Suprapubic skin (tissue), 4 donors: ENCODE data around the gene PODNL1. TPM values are rescaled to one million over a fixed set of nuclear protein-coding genes. Genes with fewer than 3 reads are reported as not detected.
A peak's percentile ranks its signal among the peaks of the same experiment; 100 is the strongest.

Experiments
- DNase-seq, 2 donors: peaks; one replicate each; pipeline ENCODE4 v3.0.0-alpha.2; 2019; ENCODE audit warnings: low spot score in 2 of 2
- H3K27ac ChIP-seq: fragments of 200-600 bp; sonication (generic); one replicate; pipeline ENCODE4 v1.5.1; 2019
- H3K27me3 ChIP-seq: fragments of 200-600 bp; sonication (generic); one replicate; pipeline ENCODE4 v1.5.1; 2019
- H3K36me3 ChIP-seq: fragments of 200-600 bp; sonication (generic); one replicate; pipeline ENCODE4 v1.5.1; 2019
- H3K4me1 ChIP-seq: fragments of 200-600 bp; sonication (generic); one replicate; pipeline ENCODE4 v1.5.1; 2019
- H3K4me3 ChIP-seq: fragments of 200-600 bp; sonication (generic); one replicate; pipeline ENCODE4 v1.5.1; 2019; ENCODE audit warnings: mild to moderate bottlenecking
- H3K9me3 ChIP-seq: fragments of 200-600 bp; sonication (generic); one replicate; pipeline ENCODE4 v1.5.1; 2019
- EP300 ChIP-seq: sonication (generic); formaldehyde crosslinking; IDR thresholded peaks from one replicate; pipeline ENCODE4 v1.6.1; 2017; ENCODE audit warnings: antibody characterized with exemption
- POLR2A ChIP-seq, 2 donors: fragments of 450-650 bp; IDR thresholded peaks; one replicate each; pipeline ENCODE4 v1.6.1; 2017; ENCODE audit warnings: antibody characterized with exemption in 2 of 2, mild to moderate bottlenecking in 2 of 2, moderate library complexity in 2 of 2
- POLR2AphosphoS5 ChIP-seq, 3 donors: sonication (generic); formaldehyde crosslinking; IDR thresholded peaks; one replicate each; pipeline ENCODE4 v1.6.1; 2017; ENCODE audit warnings: antibody characterized with exemption in 3 of 3
- WGBS: methylation state at CpG from one replicate; pipeline ENCODE4 v1.1.5; 2018; 5-methylcytosine and 5-hydroxymethylcytosine counted together
- total RNA-seq, 4 donors: library from RNA; depleted of rRNA; stranded (reverse); fragments of >200 nt; gene quantifications; one replicate each; pipeline ENCODE4 v1.1.0, GENCODE V29; 2016
- TF ChIP-seq, protein P1 (sequence below), 2 donors: fragments of 200-600 bp in 1 of 2; fragments of 450-650 bp in 1 of 2; sonication (generic) in 1 of 2; IDR thresholded peaks; one replicate each; pipeline ENCODE4 v1.5.1; 2016 to 2019; ENCODE audit warnings: antibody characterized with exemption in 2 of 2, mild to moderate bottlenecking in 1 of 2, moderate library complexity in 1 of 2

PODNL1 gene
- total RNA-seq, 4 donors from 2014 or later: 2.3 to 10.6 (median 5.7) TPM

GRCh38 chr19:13966684-13967128 lies 28.5 kb upstream of the PODNL1 start:
- DNase-seq: peak in 1 of 2 donors; percentile 55
- H3K4me3 ChIP-seq: no peak overlapping the region
- TF ChIP-seq POLR2A (IDR thresholded peaks at IDR 0.05) (no peak), POLR2AphosphoS5 (IDR thresholded peaks at IDR 0.05) (no peak), EP300 (no peak)
- TF ChIP-seq, protein P1, sequence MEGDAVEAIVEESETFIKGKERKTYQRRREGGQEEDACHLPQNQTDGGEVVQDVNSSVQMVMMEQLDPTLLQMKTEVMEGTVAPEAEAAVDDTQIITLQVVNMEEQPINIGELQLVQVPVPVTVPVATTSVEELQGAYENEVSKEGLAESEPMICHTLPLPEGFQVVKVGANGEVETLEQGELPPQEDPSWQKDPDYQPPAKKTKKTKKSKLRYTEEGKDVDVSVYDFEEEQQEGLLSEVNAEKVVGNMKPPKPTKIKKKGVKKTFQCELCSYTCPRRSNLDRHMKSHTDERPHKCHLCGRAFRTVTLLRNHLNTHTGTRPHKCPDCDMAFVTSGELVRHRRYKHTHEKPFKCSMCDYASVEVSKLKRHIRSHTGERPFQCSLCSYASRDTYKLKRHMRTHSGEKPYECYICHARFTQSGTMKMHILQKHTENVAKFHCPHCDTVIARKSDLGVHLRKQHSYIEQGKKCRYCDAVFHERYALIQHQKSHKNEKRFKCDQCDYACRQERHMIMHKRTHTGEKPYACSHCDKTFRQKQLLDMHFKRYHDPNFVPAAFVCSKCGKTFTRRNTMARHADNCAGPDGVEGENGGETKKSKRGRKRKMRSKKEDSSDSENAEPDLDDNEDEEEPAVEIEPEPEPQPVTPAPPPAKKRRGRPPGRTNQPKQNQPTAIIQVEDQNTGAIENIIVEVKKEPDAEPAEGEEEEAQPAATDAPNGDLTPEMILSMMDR (IDR thresholded peaks at IDR 0.05): no peak
- peaks cover 77% of the 10 kb centered on the region for H3K36me3 ChIP-seq
- H3K27ac ChIP-seq: no peak overlapping the region
- WGBS: 100% methylated on average over 1 of the region's 14 CpGs
- no peaks in the 10 kb centered on the region for H3K4me1 ChIP-seq
- no peaks in the 10 kb centered on the region for H3K9me3 ChIP-seq
- H3K27me3 ChIP-seq: no peaks in the 10 kb centered on the region

GRCh38 chr19:13965926-13966683 lies 27.9 kb upstream of the PODNL1 start:
- Histone ChIP-seq H3K4me3 (no peak overlapping the region), H3K36me3 (peaks cover 77% of the 10 kb centered on the region), H3K27ac (no peak overlapping the region), H3K27me3 (no peaks in the 10 kb centered on the region), H3K9me3 (no peaks in the 10 kb centered on the region), H3K4me1 (no peaks in the 10 kb centered on the region)
- TF ChIP-seq POLR2A (IDR thresholded peaks at IDR 0.05) (no peak), EP300 (no peak), POLR2AphosphoS5 (IDR thresholded peaks at IDR 0.05) (no peak)
- TF ChIP-seq, protein P1 (IDR thresholded peaks at IDR 0.05): no peak
- 94% methylated on average over 12 of the region's 20 CpGs for WGBS
- no peak for DNase-seq

DNA sequence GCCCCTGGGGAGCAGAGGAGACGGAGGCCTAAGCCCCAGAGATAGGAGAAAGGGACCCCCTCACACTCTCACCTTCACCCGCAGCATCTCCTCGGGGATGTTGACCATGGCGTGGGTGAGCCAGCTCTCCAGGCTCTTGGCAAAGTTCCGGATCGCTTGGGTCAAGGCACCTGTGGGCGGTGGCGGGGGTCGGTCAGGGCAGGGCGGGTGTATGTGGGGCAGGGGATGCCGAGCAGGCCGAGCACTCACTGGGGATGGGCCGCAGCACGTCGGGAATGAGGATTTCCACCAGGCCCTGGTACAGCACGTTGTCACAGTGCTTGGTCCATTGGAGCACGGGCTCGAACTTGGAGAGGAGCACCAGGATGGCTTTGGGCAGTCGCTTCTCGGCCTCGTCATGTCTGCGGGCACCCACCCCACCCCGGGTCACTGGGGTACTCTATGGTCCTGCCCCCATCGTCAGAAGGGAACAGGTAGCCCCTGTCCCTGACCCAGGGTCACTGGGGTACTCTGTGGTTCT lies 27.2 kb upstream of the PODNL1 start:
- Histone ChIP-seq H3K4me1 (no peaks in the 10 kb centered on the region), H3K9me3 (no peaks in the 10 kb centered on the region), H3K27me3 (no peaks in the 10 kb centered on the region), H3K36me3 (peaks cover 79% of the 10 kb centered on the region), H3K4me3 (no peak overlapping the region), H3K27ac (no peak overlapping the region)
- TF ChIP-seq POLR2AphosphoS5 (IDR thresholded peaks at IDR 0.05): no peak
- TF ChIP-seq, protein P1 (IDR thresholded peaks at IDR 0.05): no peak
- DNase-seq: no peak
- WGBS: 90% methylated on average over 15 of the region's 24 CpGs

- WGBS: 91% methylated on average over 5 of the region's 5 CpGs
- H3K9me3 ChIP-seq: no peaks in the 10 kb centered on the region
- no peak for TF ChIP-seq POLR2A (IDR thresholded peaks at IDR 0.05)
- TF ChIP-seq, protein P1 (IDR thresholded peaks at IDR 0.05): no peak
- no peak for TF ChIP-seq EP300
- no peak for TF ChIP-seq POLR2AphosphoS5 (IDR thresholded peaks at IDR 0.05)
- no peaks in the 10 kb centered on the region for H3K27me3 ChIP-seq
- no peak overlapping the region for H3K4me3 ChIP-seq
- no peak for DNase-seq
- peaks cover 81% of the 10 kb centered on the region for H3K36me3 ChIP-seq
- no peak overlapping the region for H3K27ac ChIP-seq
- no peaks in the 10 kb centered on the region for H3K4me1 ChIP-seq
Measured at GRCh38 chr19:13964776-13965175, 26.6 kb upstream of the PODNL1 start.

- 90% methylated on average over 41 of the region's 48 CpGs for WGBS
- no peaks in the 10 kb centered on the region for H3K27me3 ChIP-seq
- DNase-seq: no peak
- H3K9me3 ChIP-seq: no peaks in the 10 kb centered on the region
- H3K27ac ChIP-seq: no peak overlapping the region
- no peak for TF ChIP-seq EP300
- TF ChIP-seq, protein P1 (IDR thresholded peaks at IDR 0.05): no peak
- TF ChIP-seq POLR2AphosphoS5 (IDR thresholded peaks at IDR 0.05): no peak
- no peak for TF ChIP-seq POLR2A (IDR thresholded peaks at IDR 0.05)
- H3K4me1 ChIP-seq: no peaks in the 10 kb centered on the region
- H3K36me3 ChIP-seq: peaks cover 81% of the 10 kb centered on the region
- no peak overlapping the region for H3K4me3 ChIP-seq
Measured at GRCh38 chr19:13963603-13964105, 25.4 kb upstream of the PODNL1 start.
